ENCODE results near the gene UBE2E1.

UBE2E1 gene

GRCh38 chr3:23822559-23822958, 16.8 kb downstream of the UBE2E1 start:
- no peaks in the 10 kb centered on the region for H3F3A ChIP-seq (ENCODE audit: low read depth)
- TF ChIP-seq, protein P1, sequence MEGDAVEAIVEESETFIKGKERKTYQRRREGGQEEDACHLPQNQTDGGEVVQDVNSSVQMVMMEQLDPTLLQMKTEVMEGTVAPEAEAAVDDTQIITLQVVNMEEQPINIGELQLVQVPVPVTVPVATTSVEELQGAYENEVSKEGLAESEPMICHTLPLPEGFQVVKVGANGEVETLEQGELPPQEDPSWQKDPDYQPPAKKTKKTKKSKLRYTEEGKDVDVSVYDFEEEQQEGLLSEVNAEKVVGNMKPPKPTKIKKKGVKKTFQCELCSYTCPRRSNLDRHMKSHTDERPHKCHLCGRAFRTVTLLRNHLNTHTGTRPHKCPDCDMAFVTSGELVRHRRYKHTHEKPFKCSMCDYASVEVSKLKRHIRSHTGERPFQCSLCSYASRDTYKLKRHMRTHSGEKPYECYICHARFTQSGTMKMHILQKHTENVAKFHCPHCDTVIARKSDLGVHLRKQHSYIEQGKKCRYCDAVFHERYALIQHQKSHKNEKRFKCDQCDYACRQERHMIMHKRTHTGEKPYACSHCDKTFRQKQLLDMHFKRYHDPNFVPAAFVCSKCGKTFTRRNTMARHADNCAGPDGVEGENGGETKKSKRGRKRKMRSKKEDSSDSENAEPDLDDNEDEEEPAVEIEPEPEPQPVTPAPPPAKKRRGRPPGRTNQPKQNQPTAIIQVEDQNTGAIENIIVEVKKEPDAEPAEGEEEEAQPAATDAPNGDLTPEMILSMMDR (conservative IDR thresholded peaks at IDR 0.05; ENCODE audit: low read length) = no peak
- no peak for TF ChIP-seq EZH2phosphoT487 (IDR thresholded peaks at IDR 0.05; ENCODE audit: borderline replicate concordance)
- H2AFZ ChIP-seq (ENCODE audit: low read length) = no peak overlapping the region
- H3K9me3 ChIP-seq (ENCODE audit: insufficient read depth, low read depth, low read length) = no peaks in the 10 kb centered on the region
- peaks cover 29% of the 10 kb centered on the region; the same call in 1 of the 2 replicates for H3K36me3 ChIP-seq (ENCODE audit: insufficient read depth, low read length)
- H3K9me2 ChIP-seq (replicated peaks; ENCODE audit: low read depth, low read length) = no peaks in the 10 kb centered on the region
- H3K4me3 ChIP-seq (ENCODE audit: low read length, poor library complexity, severe bottlenecking) = no peak overlapping the region
- H4K20me1 ChIP-seq (ENCODE audit: insufficient read depth, low read length, poor library complexity, severe bottlenecking) = peaks cover 94% of the 10 kb centered on the region
- H3K4me1 ChIP-seq (ENCODE audit: insufficient read depth, low read length, poor library complexity, severe bottlenecking) = peaks cover 38% of the 10 kb centered on the region
- H3K4me2 ChIP-seq (ENCODE audit: low read depth, low read length, poor library complexity, severe bottlenecking) = no peak overlapping the region
- H3K27me3 ChIP-seq (ENCODE audit: insufficient read depth, low read length, poor library complexity, severe bottlenecking) = no peaks in the 10 kb centered on the region
- peaks cover 98% of the 10 kb centered on the region for H3K79me2 ChIP-seq (ENCODE audit: insufficient read depth, low read length)
- no peak overlapping the region for H3K9ac ChIP-seq (ENCODE audit: low read depth, low read length, poor library complexity, severe bottlenecking)

GRCh38 chr3:23823620-23824019, 17.9 kb downstream of the UBE2E1 start:
- Histone ChIP-seq H3K27me3 (ENCODE audit: insufficient read depth, low read length, poor library complexity, severe bottlenecking) (no peaks in the 10 kb centered on the region), H3K9me2 (replicated peaks; ENCODE audit: low read depth, low read length) (no peaks in the 10 kb centered on the region), H2AFZ (ENCODE audit: low read length) (no peak overlapping the region), H3K4me3 (ENCODE audit: low read length, poor library complexity, severe bottlenecking) (no peak overlapping the region), H4K20me1 (ENCODE audit: insufficient read depth, low read length, poor library complexity, severe bottlenecking) (peaks cover 94% of the 10 kb centered on the region), H3K4me1 (ENCODE audit: insufficient read depth, low read length, poor library complexity, severe bottlenecking) (peaks cover 35% of the 10 kb centered on the region), H3K79me2 (ENCODE audit: insufficient read depth, low read length) (peaks cover 98% of the 10 kb centered on the region), H3K9ac (ENCODE audit: low read depth, low read length, poor library complexity, severe bottlenecking) (no peak overlapping the region), H3K9me3 (ENCODE audit: insufficient read depth, low read depth, low read length) (no peaks in the 10 kb centered on the region), H3K36me3 (ENCODE audit: insufficient read depth, low read length) (peaks cover 22% of the 10 kb centered on the region; the same call in 1 of the 2 replicates), H3F3A (ENCODE audit: low read depth) (no peaks in the 10 kb centered on the region), H3K4me2 (ENCODE audit: low read depth, low read length, poor library complexity, severe bottlenecking) (peak overlapping the region; percentile 5)
- no peak for TF ChIP-seq EZH2phosphoT487 (IDR thresholded peaks at IDR 0.05; ENCODE audit: borderline replicate concordance)
- TF ChIP-seq, protein P1 (conservative IDR thresholded peaks at IDR 0.05; ENCODE audit: low read length) = no peak

DNA sequence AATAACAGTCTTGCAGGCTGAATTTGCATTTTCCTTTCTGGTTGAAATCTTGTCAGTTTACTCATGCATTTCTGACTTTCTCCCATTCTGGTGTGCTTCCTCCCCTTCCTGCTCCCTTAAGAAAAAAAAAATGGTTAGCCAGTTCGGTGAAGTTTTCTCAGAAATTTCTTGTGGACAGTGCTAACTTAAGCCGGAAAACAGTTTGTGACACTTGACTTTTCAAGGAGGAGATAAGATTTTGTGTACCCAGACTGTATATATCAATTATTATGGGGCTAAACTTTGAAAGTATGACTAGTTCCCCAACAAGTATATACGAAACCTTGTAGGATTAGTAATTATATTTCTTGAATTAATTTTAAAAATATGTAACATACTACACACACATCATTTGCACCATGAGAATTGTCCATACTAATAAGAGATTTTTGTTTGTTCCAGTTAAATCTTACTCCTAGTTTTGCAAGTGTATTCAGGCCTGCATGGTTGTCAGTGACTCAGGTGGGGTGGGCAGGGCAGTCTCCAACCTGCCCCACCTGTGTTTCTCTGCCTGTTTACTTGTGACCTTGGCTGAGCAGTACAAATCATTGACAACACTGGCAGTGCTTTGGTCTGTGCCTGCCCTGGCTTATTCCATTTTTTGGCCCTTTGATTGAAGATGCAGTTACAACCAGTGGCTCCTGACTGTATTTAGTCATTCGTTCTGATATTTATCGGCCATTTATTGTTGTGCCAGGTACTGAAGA, 19.1 kb downstream of the UBE2E1 start:
- Histone ChIP-seq H2AFZ (ENCODE audit: low read length) (no peak overlapping the region), H3K79me2 (ENCODE audit: insufficient read depth, low read length) (peaks cover 99% of the 10 kb centered on the region), H3K9me2 (replicated peaks; ENCODE audit: low read depth, low read length) (no peaks in the 10 kb centered on the region), H3K36me3 (ENCODE audit: insufficient read depth, low read length) (peaks cover 15% of the 10 kb centered on the region; the same call in 1 of the 2 replicates), H3K27me3 (ENCODE audit: insufficient read depth, low read length, poor library complexity, severe bottlenecking) (no peaks in the 10 kb centered on the region), H3K4me1 (ENCODE audit: insufficient read depth, low read length, poor library complexity, severe bottlenecking) (peaks cover 35% of the 10 kb centered on the region), H4K20me1 (ENCODE audit: insufficient read depth, low read length, poor library complexity, severe bottlenecking) (peaks cover 97% of the 10 kb centered on the region), H3K9me3 (ENCODE audit: insufficient read depth, low read depth, low read length) (no peaks in the 10 kb centered on the region), H3K4me3 (ENCODE audit: low read length, poor library complexity, severe bottlenecking) (no peak overlapping the region), H3K4me2 (ENCODE audit: low read depth, low read length, poor library complexity, severe bottlenecking) (no peak overlapping the region), H3K9ac (ENCODE audit: low read depth, low read length, poor library complexity, severe bottlenecking) (no peak overlapping the region), H3F3A (ENCODE audit: low read depth) (no peaks in the 10 kb centered on the region)
- TF ChIP-seq, protein P1 (conservative IDR thresholded peaks at IDR 0.05; ENCODE audit: low read length) = no peak
- no peak for TF ChIP-seq EZH2phosphoT487 (IDR thresholded peaks at IDR 0.05; ENCODE audit: borderline replicate concordance)
